NCI-H1930 (cell line): ENCODE results near the gene MTMR3.

Experiments
- DNase-seq, 2 experiments: peaks; one replicate each; lab custom pipeline; 2025; lab: John Stamatoyannopoulos, UW

Gene MTMR3

GRCh38 chr22:29870574-29870973 is 12.4 kb upstream of the MTMR3 start:
- DNase-seq, result no peak

GRCh38 chr22:29871684-29872083 is 11.3 kb upstream of the MTMR3 start:
- no peak for DNase-seq

GRCh38 chr22:29872144-29872893 is 10.7 kb upstream of the MTMR3 start:
- DNase-seq, result no peak

GRCh38 chr22:29872989-29873388 is 10.0 kb upstream of the MTMR3 start:
- no peak for DNase-seq

- DNase-seq, result no peak
These were observed 9.0 kb upstream of the MTMR3 start for GRCh38 chr22:29873943-29874342.

GRCh38 chr22:29877620-29878019 is 5.4 kb upstream of the MTMR3 start:
- DNase-seq, result no peak

GRCh38 chr22:29879753-29880152 is 3.2 kb upstream of the MTMR3 start:
- DNase-seq, result no peak

- no peak for DNase-seq
These were observed 294 bp upstream of the MTMR3 start for GRCh38 chr22:29882716-29883044.

- no peak for DNase-seq
These were observed 762 bp downstream of the MTMR3 start for GRCh38 chr22:29883775-29884097.

- no peak for DNase-seq
These were observed 2.6 kb downstream of the MTMR3 start for GRCh38 chr22:29885610-29886009.

- DNase-seq, result no peak
These were observed 3.6 kb downstream of the MTMR3 start for GRCh38 chr22:29886596-29886995.

- DNase-seq, result no peak
These were observed 4.4 kb downstream of the MTMR3 start for GRCh38 chr22:29887358-29887757.

GRCh38 chr22:29890760-29891159 is 7.8 kb downstream of the MTMR3 start:
- DNase-seq, result no peak

- DNase-seq, result no peak
These were observed 9.6 kb downstream of the MTMR3 start for GRCh38 chr22:29892315-29893156.

GRCh38 chr22:29901354-29901753 is 18.4 kb downstream of the MTMR3 start:
- no peak for DNase-seq

GRCh38 chr22:29903371-29903770 is 20.4 kb downstream of the MTMR3 start:
- DNase-seq, result no peak

- no peak for DNase-seq
These were observed 21.0 kb downstream of the MTMR3 start for GRCh38 chr22:29904020-29904419.

- DNase-seq, result peak in 1 of 2 experiments; percentile 49
These were observed 25.0 kb downstream of the MTMR3 start for GRCh38 chr22:29907753-29908515.

GRCh38 chr22:29912141-29912540 is 29.2 kb downstream of the MTMR3 start:
- no peak for DNase-seq

GRCh38 chr22:29912605-29913398 is 29.8 kb downstream of the MTMR3 start:
- DNase-seq, result no peak

- no peak for DNase-seq
These were observed 31.2 kb downstream of the MTMR3 start for GRCh38 chr22:29914165-29914564.

GRCh38 chr22:29914991-29915533 is 32.1 kb downstream of the MTMR3 start:
- peak; percentile 17 to 20 for DNase-seq
